Activated CD8-positive, alpha-beta memory T cell treated with anti-CD3 and anti-CD28 coated beads for 4 hours (primary cell): ENCODE data around the gene INPP4A.
A peak's percentile ranks its signal among the peaks of the same experiment; 100 is the strongest.

Experiments used
- DNase-seq, 2 donors: peaks; one replicate each; pipeline ENCODE4 v3.0.0-alpha.2; 2020; ENCODE audit warnings: low read depth in 2 of 2

INPP4A gene

DNA sequence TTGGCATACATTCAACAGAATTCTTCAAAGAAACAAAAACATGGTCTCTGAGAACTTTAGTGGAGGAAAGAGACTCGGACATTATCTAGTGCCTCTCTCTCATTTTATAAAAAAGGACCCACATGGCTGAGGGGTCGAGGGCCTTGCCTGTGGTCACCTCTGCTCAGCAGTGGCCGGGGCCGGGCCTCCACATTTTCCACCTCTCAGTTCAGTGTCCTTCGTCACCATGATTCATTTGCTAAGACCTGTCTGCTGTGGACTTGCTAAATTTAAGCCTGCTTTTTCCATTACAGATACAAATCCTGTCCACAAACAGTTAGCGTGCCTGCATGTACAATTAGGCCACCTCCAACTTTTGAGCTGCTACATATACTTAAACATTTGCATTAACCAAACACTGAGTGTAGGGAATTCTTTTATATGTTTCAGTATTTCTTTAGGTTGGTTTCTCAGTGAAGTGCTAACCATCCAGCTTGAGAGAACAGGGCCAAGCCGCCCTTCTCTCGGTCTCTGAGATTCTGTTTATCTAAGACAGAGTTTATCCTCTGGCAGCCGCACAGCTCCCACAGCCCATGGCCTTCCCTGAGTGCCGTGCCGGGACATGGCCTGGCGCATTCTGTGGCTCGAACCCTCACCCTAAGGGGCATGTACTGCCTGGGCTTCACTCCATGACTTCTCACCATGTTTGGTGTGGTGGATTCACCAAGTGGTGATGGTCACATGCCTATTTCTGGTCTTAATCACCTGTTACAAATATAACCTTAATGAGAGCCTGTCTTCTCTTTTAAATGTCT lies 117.4 kb downstream of the INPP4A start:
- DNase-seq, result no peak

DNA sequence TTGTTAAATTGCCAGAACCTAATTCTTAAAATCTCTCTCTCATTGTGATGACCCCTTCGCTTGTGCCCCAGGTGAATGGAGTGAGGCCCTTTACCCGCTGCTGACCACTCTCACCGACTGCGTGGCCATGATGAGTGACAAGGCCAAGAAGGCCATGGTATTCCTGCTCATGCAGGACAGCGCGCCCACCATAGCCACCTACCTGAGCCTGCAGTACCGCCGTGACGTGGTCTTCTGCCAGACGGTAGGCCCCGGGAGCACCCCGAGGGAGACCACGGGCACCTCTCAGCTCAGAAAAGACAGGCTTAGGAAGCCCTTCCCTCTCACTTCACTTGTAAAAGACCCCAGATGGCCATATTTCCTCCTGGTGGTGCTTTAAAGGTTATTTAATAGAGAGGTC lies 118.7 kb downstream of the INPP4A start:
- no peak for DNase-seq

DNA sequence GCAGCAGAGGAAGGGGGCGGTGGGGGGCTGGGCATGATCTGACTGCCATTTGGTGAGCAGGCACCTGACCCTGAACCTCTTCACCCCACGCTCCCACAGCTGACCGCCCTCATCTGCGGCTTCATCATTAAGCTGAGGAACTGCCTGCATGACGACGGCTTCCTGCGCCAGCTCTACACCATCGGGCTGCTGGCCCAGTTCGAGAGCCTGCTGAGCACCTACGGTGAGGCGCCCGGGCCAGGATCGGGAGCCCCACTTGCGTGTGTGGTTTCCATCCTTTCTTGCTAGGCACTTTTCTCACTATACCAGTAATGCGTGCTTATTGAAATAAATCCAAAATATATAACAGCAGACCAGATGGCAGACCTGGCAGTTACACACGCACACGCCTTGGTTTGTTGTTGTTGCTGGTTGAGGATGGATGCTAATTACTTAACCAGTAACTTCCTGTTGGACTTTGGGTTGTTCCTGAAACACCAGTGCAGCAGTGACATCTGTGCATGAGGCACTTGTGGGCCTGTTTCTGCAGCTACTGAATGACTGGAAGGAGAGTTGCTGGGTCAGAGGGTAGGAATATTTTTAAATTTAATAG lies 120.0 kb downstream of the INPP4A start:
- no peak for DNase-seq

DNA sequence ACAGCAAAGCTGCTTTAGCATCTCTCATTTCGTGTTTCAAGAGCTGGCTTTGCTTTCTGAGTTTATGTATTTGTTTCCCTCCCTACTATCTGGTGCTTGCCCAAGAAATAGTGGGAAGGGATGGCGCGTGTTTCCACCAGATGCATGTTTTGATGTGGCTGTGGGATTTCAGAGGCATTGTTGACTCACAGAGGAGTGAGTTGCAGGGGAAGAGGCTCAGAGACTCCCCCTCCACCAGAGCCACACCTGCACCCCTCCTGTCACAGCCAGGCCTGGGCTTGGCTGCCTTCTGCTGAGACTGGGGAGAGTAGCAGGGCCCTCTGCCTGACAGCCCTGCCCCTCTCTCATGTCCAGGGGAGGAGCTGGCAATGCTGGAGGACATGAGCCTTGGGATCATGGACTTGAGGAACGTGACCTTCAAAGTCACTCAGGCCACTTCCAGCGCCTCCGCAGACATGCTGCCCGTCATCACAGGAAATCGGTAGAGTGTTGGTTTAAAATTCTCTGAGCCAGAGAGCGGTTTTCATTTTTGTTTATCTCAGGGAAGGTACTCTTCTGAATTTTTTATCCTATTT lies 120.7 kb downstream of the INPP4A start:
- DNase-seq, result no peak

DNA sequence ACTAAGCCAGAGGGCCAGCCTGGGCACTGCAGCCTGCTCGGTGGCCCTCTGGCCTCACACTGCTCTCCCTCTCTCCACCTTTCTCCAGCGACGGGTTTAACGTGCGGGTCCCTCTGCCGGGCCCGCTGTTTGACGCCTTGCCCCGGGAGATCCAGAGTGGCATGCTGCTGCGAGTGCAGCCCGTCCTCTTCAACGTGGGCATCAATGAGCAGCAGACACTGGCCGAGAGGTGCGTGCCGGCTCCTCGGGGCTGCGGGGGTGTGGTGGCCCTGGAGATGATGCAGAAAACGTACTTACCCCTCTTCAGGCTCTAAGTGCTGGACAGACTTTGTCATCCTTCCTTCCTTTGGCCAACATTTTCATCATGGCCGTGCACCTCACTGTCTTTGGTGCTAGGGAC lies 121.3 kb downstream of the INPP4A start:
- no peak for DNase-seq

DNA sequence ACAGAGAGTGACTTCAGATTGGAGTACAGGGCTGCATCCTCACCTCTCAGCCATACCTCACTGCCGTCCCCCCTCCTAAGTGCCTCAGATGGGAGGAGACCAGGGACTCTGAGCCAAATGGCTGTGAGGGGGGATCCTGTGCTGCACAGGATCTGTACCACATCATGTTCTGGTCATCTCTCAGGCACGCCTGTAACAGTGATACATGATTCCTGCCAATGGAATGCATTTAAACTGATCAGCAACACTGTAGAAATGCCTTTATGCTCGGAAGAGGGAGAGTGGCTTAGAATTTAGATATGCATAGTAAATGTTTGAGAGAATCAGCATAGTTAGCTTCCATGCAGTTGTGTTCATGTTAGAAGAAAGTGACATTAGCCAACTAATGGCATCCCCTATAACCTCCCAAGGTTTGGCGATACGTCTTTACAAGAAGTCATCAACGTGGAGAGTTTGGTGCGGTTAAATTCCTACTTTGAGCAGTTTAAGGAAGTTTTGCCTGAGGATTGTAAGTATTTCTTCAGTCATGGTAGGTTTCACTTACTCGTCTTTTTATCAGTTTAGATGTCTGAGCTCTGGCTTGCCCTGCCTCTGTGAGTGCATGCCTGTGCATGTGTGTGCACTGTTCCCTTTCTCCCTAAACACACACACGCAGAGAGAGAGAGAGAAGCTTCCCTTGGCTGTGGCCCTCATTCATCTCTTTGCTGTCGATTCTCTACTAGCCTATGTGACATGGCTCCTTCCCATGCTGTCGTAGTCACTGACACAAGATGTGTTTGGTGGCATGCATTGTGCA lies 123.7 kb downstream of the INPP4A start:
- DNase-seq, result no peak

DNA sequence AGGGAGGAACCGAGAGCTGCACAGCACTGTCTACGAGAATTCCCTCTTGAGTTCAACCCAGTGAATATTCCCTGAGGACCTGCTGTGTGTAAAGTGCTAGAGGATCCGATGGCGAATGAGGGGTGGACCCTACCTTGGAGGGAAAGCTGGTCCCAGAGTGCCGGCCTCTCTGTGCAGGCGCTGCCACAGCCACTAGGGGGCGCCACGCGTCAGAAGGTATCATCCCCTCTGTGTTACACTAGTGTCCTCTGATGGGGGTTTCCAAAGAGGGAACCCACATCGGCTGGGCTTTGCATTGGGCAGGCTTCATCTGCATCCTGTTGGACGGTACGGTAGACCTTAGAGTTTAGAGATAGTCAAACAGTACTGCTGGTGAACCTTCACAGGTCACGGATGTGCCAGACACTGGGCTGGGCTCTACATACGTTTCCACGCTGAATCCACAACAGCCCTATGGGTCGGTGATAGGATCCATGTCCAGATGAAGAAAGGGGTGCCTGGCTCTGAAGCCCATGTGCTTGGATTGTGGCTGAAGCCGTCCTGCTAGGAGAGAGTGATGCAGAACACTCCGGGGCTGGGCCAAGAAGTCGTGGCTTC lies 124.6 kb downstream of the INPP4A start:
- peak; percentile 30 to 48 for DNase-seq

DNA sequence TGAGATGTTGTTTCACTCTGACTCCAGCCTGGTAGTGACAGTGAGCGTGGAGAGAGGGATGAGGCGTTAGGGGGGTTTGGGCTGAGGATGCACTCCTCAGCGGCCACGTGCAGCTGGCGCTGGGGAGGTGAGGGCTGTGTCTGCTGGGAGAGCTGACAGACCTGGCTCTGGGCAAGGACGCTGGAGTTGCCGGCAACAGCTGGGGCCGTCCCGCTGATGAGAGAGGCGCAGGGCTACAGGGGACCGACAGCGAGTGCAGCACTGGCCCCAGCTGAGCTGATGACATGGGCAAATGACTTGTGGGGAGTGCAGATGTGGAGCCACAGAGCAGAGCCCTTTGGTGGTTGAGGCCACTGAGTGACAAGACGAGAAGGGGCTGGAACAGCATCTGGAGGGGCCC lies 125.3 kb downstream of the INPP4A start:
- no peak for DNase-seq

DNA sequence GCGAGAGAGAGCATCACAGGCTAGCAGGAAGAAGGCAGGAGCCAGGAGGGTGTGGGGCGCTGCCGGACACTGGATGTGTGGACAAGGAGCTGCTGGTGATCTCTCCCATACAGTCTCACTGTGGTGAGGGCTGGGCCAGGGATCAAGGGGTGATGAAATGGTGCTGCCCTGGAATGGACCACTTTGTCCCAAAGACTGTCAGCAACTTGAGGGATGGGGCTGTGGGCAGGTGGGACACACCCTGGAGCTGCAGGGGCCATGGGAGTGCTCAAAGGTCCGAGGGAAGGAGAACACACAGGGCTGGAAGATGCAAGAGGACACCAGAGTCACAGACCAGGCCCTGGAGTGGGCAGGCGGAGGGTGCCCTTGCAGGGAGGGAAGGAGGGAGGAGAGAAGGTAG lies 125.7 kb downstream of the INPP4A start:
- DNase-seq, result no peak

DNA sequence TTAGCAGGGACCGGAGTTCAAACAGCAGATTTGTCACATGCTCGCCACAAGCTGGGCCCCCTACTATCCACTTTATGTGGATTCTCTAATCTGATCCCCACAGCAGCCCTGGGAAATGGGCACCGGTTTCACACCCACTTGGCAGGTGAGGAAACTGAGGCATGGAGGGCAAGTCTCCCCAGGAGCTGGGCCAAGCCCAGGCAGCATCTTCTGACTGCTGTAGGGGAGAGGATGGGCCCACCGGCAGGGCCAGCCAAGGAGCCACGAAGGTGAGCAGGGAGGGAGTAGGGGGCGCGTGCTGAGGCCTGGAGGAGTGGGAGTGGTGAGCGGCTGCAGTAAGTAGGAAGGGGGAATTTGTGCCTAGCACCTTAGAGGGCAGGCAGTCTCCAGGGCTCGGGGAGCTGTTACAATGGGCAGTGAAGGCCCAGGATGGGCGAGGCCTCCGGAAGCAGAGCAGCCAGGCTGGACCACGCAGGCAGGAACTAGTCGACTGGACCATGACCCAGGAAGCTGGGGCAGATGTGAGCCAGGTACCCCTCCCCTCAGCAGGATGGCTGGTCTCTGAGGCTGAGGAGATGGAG lies 126.6 kb downstream of the INPP4A start:
- no peak for DNase-seq

DNA sequence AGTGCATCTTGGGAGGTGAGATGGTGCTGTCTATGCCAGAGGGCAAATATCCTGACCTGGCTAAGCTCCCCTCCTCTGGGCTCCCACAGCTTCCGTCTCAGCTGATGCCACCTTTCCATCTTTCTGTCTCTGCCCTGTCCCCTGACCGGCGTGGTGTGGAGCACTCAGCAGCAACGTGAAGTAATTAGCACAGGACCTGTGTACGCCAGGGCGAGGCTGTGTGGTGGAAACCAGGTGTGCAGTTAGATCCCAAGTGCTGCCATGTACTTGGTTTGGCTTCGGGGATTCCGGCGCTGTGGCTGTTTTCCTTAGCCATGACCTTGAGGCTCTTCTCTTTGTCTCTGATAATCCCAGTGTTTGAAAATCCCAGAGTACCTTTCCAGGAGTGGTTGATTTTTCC lies 127.1 kb downstream of the INPP4A start:
- DNase-seq, result no peak

DNA sequence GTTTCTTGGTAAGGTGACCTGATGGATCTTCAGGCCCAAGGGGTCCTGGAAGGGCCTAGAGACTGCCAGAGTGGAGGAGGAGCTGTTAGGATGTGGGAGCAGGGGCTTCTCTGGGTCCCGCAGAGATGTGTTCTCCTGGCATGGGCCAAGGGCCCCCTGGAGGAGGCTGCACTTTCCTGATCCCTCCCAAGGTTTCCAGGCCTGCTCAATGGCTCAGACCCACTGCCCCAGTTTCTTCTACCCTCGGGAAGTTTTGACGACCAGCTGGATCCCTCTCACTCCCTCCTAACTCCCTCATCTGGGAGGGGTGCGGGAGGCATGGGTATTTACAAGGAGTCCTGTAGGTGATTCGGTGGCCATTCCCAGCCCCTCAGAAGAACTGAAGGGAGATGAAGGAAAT lies 127.6 kb downstream of the INPP4A start:
- no peak for DNase-seq

DNA sequence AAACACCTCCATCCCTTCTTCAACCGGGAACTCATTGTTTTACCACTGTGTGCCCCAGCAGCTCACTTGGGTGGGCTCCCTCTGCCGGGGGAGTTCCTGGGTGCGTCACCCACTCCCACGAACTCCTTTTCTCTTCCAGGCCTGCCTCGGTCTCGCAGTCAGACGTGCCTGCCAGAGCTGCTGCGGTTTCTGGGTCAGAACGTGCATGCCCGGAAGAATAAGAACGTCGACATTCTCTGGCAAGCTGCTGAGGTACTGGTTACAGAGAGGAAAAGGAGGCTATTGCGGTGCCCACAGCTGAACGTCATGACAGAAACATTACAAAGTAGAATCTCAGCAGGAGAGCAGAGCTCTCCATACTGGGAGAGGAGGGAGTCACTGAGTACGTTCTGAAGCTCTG lies 128.0 kb downstream of the INPP4A start:
- DNase-seq, result no peak

DNA sequence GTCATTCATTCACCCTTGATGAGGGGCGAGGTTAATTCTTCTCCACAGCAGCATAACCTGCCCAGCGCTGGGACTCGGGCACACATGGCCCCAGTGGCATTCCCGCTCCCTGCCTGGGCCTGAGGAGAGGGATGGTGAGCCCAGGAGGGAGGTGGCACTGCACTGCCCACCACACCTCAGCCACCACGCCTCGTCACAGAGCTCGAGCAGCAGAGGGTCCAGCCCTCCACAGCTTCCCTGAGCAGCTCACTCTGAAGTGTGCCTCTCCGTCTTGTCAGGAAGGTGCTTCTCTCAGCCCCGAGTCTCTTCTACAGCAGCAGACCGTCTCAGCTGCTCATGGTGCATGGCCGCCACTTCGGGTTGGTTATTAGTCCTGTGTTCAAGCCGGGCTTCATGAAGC lies 128.8 kb downstream of the INPP4A start:
- no peak for DNase-seq

DNA sequence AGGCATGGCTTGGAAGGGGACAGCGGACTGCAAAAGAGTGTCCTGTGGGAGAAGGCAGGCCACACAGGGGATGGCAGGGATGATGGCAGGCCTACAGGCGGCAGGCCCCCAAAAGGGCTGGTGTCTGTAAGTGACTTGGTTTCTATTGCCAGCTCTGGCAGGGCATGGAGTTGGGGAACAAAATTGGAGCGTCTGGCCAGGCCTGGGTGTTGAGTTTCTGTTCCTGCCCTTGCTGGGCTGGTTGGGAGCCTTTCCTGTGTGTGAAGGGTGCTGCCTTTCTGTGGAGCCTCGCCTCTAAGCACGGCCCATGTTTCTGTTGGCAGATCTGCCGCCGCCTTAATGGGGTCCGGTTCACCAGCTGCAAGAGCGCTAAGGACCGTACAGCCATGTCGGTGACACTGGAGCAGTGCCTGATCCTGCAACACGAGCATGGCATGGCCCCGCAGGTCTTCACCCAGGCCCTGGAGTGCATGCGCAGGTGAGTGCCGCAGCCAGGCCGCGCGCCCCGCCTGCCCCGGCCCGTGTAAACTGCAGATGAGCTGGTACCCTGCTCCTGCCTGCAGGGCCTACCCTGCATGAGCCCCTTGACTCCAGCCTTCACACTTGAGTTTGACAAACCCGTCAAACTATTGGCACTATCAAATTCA lies 132.1 kb downstream of the INPP4A start:
- no peak for DNase-seq

DNA sequence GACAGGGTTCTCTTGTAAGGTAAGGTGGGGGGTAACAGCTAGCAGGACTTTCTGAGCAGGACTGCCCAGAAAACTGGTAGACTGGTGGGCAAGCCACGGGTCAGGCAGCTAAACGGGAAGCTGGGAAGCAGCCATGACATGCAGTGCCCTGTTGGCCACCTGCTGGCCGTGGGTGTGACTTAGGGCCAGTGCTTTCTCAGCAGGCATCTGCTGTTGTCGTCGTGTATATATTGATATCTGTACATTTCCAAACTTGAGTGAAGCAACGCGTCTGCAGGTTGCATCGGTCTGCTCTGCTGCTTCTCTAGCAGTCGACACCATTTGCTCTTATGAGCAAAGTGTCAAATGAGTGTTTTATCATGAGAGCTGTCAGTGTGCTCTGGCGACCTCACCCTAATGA lies 132.7 kb downstream of the INPP4A start:
- no peak for DNase-seq

DNA sequence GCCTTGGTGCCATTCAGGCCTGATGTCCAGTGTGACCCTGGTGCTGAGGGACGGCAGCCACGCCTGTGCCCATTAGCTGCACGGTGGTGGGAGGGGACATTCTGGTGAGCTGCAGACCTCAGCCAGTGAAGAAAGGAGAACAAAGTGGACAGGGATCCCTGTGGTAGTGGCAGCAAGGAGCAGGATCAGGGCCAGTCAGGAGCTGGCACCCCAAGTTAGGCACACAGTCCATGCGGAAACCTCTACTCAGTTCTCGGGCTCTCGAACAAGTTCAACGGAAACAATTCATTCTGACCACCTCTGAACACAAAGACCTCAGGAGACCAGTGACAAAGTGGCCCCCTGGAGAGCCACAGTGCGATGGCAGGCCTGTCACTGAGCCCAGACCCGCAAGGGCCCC lies 133.6 kb downstream of the INPP4A start:
- DNase-seq, result no peak

DNA sequence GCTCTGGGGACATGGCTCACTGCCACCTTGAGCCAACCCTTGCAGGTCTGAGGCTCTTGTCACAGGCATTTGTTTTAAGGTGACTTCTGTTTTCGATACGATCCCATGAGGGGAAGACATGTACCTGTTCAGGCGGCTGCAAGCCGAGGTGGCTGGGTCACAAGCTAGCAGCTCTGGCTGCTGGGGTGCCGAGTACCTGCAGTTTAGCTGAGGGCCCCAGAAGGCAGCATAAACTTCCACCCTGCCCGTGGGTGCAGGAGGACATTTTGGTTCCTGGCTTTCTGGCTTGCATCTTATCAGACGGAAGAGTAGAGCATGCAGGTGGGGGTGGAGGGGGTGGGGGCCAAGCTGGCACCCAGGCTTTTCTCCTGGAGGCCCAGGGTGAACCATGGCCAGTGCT lies 135.3 kb downstream of the INPP4A start:
- no peak for DNase-seq

DNA sequence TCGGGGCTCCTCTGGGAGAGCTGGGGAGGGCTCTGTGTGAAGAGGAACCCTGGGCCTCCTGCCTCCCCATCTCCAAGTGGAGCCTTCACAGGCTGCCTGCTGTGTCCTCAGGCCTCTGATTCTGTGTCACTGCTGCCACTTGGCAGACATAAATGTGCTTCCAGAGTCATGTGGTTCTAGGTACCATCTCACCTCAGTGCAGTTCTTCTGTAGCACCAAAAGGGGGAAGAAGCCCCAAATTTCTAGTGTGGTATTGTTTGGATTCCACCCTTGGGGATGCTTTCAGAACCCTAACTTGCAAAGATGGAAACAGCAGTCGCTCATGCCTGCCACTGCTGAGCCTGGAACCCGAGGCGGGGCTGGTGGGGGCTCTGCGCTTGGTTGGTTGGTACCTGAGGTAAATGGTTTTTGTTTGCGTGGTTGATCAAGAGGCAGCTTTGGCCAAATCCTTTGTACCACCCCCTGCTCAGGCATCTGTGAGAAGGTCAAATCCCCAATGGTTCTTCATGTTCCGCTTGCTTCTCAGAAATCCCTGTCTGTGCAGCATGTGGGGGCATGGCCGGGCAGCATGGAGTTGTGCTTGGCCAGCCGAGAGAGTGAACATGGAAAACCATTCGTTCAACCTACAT lies 136.1 kb downstream of the INPP4A start:
- no peak for DNase-seq

DNA sequence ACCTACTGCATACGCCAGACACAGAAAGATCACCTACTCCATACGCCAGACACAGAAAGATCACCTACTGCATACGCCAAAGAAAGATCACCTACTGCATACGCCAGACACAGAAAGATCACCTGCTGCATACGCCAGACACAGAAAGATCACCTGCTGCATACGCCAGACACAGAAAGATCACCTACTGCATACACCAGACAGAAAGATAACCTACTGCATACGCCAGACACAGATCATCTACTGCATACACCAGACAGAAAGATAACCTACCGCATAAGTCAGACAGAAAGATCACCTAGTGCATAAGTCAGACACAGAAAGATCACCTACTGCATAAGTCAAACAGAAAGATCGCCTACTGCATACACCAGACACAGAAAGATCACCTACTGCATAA lies 137.9 kb downstream of the INPP4A start:
- DNase-seq, result no peak

DNA sequence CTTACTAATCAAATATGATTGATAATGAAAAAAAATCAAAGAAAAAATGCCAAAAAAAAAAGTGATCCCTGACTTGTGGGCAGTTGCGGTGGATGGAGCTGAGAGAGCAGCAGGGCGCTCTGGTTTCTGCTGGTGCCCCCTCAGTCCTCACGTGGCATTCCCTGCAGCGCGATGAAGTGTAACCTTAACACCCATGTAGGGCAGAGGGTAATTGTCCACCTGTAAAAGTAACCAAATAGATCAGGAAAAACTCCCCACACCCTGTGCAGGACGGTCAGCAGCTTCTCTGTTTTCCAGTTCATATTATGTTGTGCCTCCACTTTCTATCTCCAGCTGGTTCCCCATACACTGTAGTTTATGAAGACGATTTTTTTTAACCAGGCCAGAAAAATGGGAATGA lies 138.6 kb downstream of the INPP4A start:
- DNase-seq, result no peak
